Measurements from ENCODE around the gene LIN7A.

- TF ChIP-seq CTCF (IDR thresholded peaks at IDR 0.05) (no peak), POLR2AphosphoS5 (IDR thresholded peaks at IDR 0.05) (no peak)
Measured at GRCh38 chr12:80939231-80939950, 1.7 kb upstream of the LIN7A start.

Data from gastroesophageal sphincter (tissue), 3 donors.